Daoy (cell line): Measurements from ENCODE around the gene GRK6. TPM values are rescaled to one million over a fixed set of nuclear protein-coding genes. Genes with fewer than 3 reads are reported as not detected.
A peak's percentile ranks its signal among the peaks of the same experiment; 100 is the strongest.

Experiments
- DNase-seq: peaks from one replicate; pipeline ENCODE4 v3.0.0-alpha.2; 2015; ENCODE audit warnings: low read depth
- total RNA-seq: library from RNA; depleted of rRNA; stranded (reverse); fragments of >200 nt; shearing (Covaris generic); gene quantifications from 2 replicates; pipeline ENCODE4 v1.2.3, GENCODE V29; 2014

The GRK6 gene
- total RNA-seq, 1 experiment from 2014 or later, result 67.3 TPM

GRCh38 chr5:177453852-177454396, 27.4 kb downstream of the GRK6 start:
- peak; percentile 46 for DNase-seq

- peak; percentile 95 for DNase-seq
These were observed 28.0 kb downstream of the GRK6 start for GRCh38 chr5:177454397-177455035.

- DNase-seq, result peak; percentile 88
These were observed 28.7 kb downstream of the GRK6 start for GRCh38 chr5:177455036-177455660.

- peak; percentile 93 for DNase-seq
These were observed 29.4 kb downstream of the GRK6 start for GRCh38 chr5:177455661-177456590.

- no peak for DNase-seq
These were observed 30.1 kb downstream of the GRK6 start for GRCh38 chr5:177456591-177456964.

- DNase-seq, result peak; percentile 96
These were observed 30.7 kb downstream of the GRK6 start for GRCh38 chr5:177456976-177457851.

GRCh38 chr5:177457852-177458681, 31.6 kb downstream of the GRK6 start:
- no peak for DNase-seq

- peak; percentile 44 for DNase-seq
These were observed 32.5 kb downstream of the GRK6 start for GRCh38 chr5:177458912-177459350.

- DNase-seq, result no peak
These were observed 32.9 kb downstream of the GRK6 start for GRCh38 chr5:177459357-177459756.

- no peak for DNase-seq
These were observed 33.5 kb downstream of the GRK6 start for GRCh38 chr5:177459819-177460628.

GRCh38 chr5:177462021-177462670, 35.7 kb downstream of the GRK6 start:
- DNase-seq, result no peak

GRCh38 chr5:177465044-177465443, 38.6 kb downstream of the GRK6 start:
- DNase-seq, result no peak

GRCh38 chr5:177466861-177467260, 40.4 kb downstream of the GRK6 start:
- DNase-seq, result no peak

GRCh38 chr5:177467436-177467835, 41.0 kb downstream of the GRK6 start:
- no peak for DNase-seq

GRCh38 chr5:177468329-177468684, 41.8 kb downstream of the GRK6 start:
- no peak for DNase-seq

GRCh38 chr5:177468685-177469628, 42.5 kb downstream of the GRK6 start:
- DNase-seq, result no peak

- DNase-seq, result no peak
These were observed 43.5 kb downstream of the GRK6 start for GRCh38 chr5:177469750-177470525.
